ENCODE data around the gene MYH9.

The MYH9 gene

GRCh38 chr22:36344106-36344827 is 43.5 kb downstream of the MYH9 start:
- no peak for DNase-seq

- no peak for DNase-seq
Measured at GRCh38 chr22:36343720-36344105, 44.1 kb downstream of the MYH9 start.

- no peak for DNase-seq
Measured at GRCh38 chr22:36343070-36343719, 44.6 kb downstream of the MYH9 start.

- DNase-seq, result no peak
Measured at GRCh38 chr22:36341640-36342041, 46.1 kb downstream of the MYH9 start.

- DNase-seq, result no peak
Measured at GRCh38 chr22:36340621-36341020, 47.1 kb downstream of the MYH9 start.

- no peak for DNase-seq
Measured at GRCh38 chr22:36339171-36340065, 48.3 kb downstream of the MYH9 start.

- no peak for DNase-seq
Measured at GRCh38 chr22:36337365-36338130, 50.2 kb downstream of the MYH9 start.

GRCh38 chr22:36336246-36337182 is 51.3 kb downstream of the MYH9 start:
- DNase-seq, result no peak

GRCh38 chr22:36335621-36336020 is 52.1 kb downstream of the MYH9 start:
- DNase-seq, result no peak

GRCh38 chr22:36334821-36335603 is 52.8 kb downstream of the MYH9 start:
- no peak for DNase-seq

- no peak for DNase-seq
Measured at GRCh38 chr22:36334081-36334820, 53.5 kb downstream of the MYH9 start.

- DNase-seq, result no peak
Measured at GRCh38 chr22:36333644-36334043, 54.1 kb downstream of the MYH9 start.

- DNase-seq, result peak; percentile 48
Measured at GRCh38 chr22:36332623-36333332, 55.0 kb downstream of the MYH9 start.

- peak; percentile 47 for DNase-seq
Measured at GRCh38 chr22:36331912-36332622, 55.7 kb downstream of the MYH9 start.

GRCh38 chr22:36331306-36331911 is 56.4 kb downstream of the MYH9 start:
- peak; percentile 66 for DNase-seq

GRCh38 chr22:36330655-36331305 is 57.0 kb downstream of the MYH9 start:
- no peak for DNase-seq

GRCh38 chr22:36330127-36330526 is 57.6 kb downstream of the MYH9 start:
- DNase-seq, result no peak

Data from activated CD4-positive, CD25-positive, alpha-beta regulatory T cell treated with anti-CD3 and anti-CD28 coated beads, Interleukin-2, amount 50 U/mL, for 72 hours (primary cell).